ENCODE results near the gene KRT40. TPM values are rescaled to one million over a fixed set of nuclear protein-coding genes. Genes with fewer than 3 reads are reported as not detected.

Gene KRT40
- total and polyA plus RNA-seq, 2 donors (not counting 1 experiment from before 2014, with no cell fraction given), result not detected

DNA sequence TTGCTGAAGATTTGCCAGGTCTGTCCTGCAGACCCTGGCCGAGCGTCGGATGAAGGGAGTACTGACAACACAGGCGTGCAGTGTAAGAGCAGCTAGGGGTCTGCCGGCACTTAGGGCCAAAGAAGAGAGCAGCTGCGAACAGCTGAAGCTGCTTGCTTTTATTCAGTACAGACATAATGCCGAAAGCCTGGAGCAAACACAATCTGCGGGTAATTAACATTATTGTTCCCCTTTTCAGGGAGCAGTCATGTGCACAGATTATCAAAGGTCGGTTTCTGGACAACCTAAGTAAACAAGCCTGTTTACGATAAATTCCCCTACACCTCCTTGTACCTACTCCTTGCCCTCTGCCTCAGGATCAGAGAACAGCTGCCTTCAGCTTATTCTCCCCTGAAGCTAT lies 34.7 kb downstream of the KRT40 start:
- Histone ChIP-seq H3K9ac (ENCODE audit: low read length) (no peak overlapping the region), H3K36me3 (replicated peaks in 1 of 2; ENCODE audit: control extremely low read depth in 1 of 2, control insufficient read depth in 1 of 2, extremely low read depth in 1 of 2, insufficient read depth in 2 of 2, low read length in 1 of 2) (no peaks in the 10 kb centered on the region), H3K27ac (ENCODE audit: low read length in 2 of 2) (no peak overlapping the region), H3K27me3 (replicated peaks in 1 of 4; ENCODE audit: control extremely low read depth in 1 of 4, control insufficient read depth in 3 of 4, insufficient read depth in 4 of 4, low read length in 3 of 4) (peaks cover 0 to 28% (median 17%) of the 10 kb centered on the region in 4 experiments), H3K4me1 (ENCODE audit: control insufficient read depth in 2 of 2, insufficient read depth in 2 of 2, low read length in 2 of 2) (no peaks in the 10 kb centered on the region), H3K9me3 (ENCODE audit: control extremely low read depth in 1 of 3, control insufficient read depth in 2 of 3, insufficient read depth in 1 of 3, low read length in 2 of 3) (no peaks in the 10 kb centered on the region), H4K20me1 (ENCODE audit: control insufficient read depth, insufficient read depth, low read length, poor library complexity, severe bottlenecking) (no peaks in the 10 kb centered on the region), H2AFZ (ENCODE audit: insufficient read depth, low read depth, low read length, poor library complexity, severe bottlenecking) (no peak overlapping the region), H3K79me2 (ENCODE audit: control insufficient read depth, insufficient read depth, low read length) (no peaks in the 10 kb centered on the region), H3K4me3 (ENCODE audit: control extremely low read depth in 1 of 5, extremely low read depth in 1 of 5, insufficient read depth in 1 of 5, low read depth in 2 of 5, low read length in 4 of 5) (no peak overlapping the region), H3K4me2 (replicated peaks; ENCODE audit: low read depth, low read length, poor library complexity, severe bottlenecking) (no peak overlapping the region)
- ATAC-seq (ENCODE audit: low read depth) (no peak), DNase-seq (no peak)
- no peaks in the 10 kb centered on the region for H3K9me3 Mint-ChIP-seq (ENCODE audit: insufficient read depth)
- no peaks in the 10 kb centered on the region for H3K4me1 Mint-ChIP-seq
- no peak for TF ChIP-seq EZH2 (IDR thresholded peaks at IDR 0.05; ENCODE audit: borderline replicate concordance, insufficient read depth, low read depth, low read length, poor library complexity, severe bottlenecking)
- TF ChIP-seq, protein P1, sequence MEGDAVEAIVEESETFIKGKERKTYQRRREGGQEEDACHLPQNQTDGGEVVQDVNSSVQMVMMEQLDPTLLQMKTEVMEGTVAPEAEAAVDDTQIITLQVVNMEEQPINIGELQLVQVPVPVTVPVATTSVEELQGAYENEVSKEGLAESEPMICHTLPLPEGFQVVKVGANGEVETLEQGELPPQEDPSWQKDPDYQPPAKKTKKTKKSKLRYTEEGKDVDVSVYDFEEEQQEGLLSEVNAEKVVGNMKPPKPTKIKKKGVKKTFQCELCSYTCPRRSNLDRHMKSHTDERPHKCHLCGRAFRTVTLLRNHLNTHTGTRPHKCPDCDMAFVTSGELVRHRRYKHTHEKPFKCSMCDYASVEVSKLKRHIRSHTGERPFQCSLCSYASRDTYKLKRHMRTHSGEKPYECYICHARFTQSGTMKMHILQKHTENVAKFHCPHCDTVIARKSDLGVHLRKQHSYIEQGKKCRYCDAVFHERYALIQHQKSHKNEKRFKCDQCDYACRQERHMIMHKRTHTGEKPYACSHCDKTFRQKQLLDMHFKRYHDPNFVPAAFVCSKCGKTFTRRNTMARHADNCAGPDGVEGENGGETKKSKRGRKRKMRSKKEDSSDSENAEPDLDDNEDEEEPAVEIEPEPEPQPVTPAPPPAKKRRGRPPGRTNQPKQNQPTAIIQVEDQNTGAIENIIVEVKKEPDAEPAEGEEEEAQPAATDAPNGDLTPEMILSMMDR (IDR thresholded peaks at IDR 0.05), result no peak
- H3K27ac Mint-ChIP-seq, result no peak overlapping the region
- 66% methylated on average over 10 of the region's 10 CpGs for WGBS (ENCODE audit: insufficient coverage)
- H3K27me3 Mint-ChIP-seq, result peaks cover 64% of the 10 kb centered on the region
- H3K4me3 Mint-ChIP-seq, result no peak overlapping the region
- ChIA-PET CTCF (no interaction called here), POLR2A (no interaction called here)
- intact Hi-C loops (cut with micrococcal nuclease), result no loop called here

DNA sequence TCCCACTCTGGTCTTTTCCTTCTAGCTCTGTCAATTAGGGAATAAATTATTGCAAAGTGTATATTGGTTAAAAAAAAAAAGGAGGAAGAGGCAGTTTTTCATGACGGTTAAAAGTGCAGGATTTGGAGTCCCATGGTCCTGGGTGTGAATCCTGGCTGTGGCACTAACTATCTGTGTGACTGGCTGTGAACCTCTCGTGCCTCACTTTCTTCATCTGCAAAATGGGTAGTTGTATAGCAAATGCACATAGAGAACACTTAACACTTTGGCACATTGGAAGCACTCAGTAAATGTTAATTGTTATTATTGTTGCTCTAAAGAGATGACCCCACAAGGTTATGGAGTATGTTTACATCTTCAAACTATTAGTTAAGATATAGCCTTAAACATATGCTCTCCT lies 36.2 kb downstream of the KRT40 start:
- ChIA-PET CTCF (interaction anchor here (1.2 kb wide), 1 partner anchor 374 kb away, joined by 3 read pairs; no protein-coding TSS in a partner anchor), POLR2A (no interaction called here)
- Mint-ChIP-seq H3K27me3 (peaks cover 63% of the 10 kb centered on the region), H3K4me3 (no peak overlapping the region), H3K9me3 (ENCODE audit: insufficient read depth) (peaks cover 4% of the 10 kb centered on the region), H3K4me1 (no peaks in the 10 kb centered on the region), H3K27ac (no peak overlapping the region)
- no peaks in the 10 kb centered on the region for H3K4me1 ChIP-seq (ENCODE audit: control insufficient read depth in 2 of 2, insufficient read depth in 2 of 2, low read length in 2 of 2)
- no peaks in the 10 kb centered on the region for H3K79me2 ChIP-seq (ENCODE audit: control insufficient read depth, insufficient read depth, low read length)
- intact Hi-C loops (cut with micrococcal nuclease), result no loop called here
- no peak overlapping the region for H3K9ac ChIP-seq (ENCODE audit: low read length)
- H3K4me2 ChIP-seq (replicated peaks; ENCODE audit: low read depth, low read length, poor library complexity, severe bottlenecking), result no peak overlapping the region
- H3K36me3 ChIP-seq (replicated peaks in 1 of 2; ENCODE audit: control extremely low read depth in 1 of 2, control insufficient read depth in 1 of 2, extremely low read depth in 1 of 2, insufficient read depth in 2 of 2, low read length in 1 of 2), result no peaks in the 10 kb centered on the region
- no peak overlapping the region for H2AFZ ChIP-seq (ENCODE audit: insufficient read depth, low read depth, low read length, poor library complexity, severe bottlenecking)
- no peak overlapping the region for H3K27ac ChIP-seq (ENCODE audit: low read length in 2 of 2)
- no peak overlapping the region for H3K4me3 ChIP-seq (ENCODE audit: control extremely low read depth in 1 of 5, extremely low read depth in 1 of 5, insufficient read depth in 1 of 5, low read depth in 2 of 5, low read length in 4 of 5)
- no peak for DNase-seq
- no peak for ATAC-seq (ENCODE audit: low read depth)
- peaks cover 0 to 28% (median 15%) of the 10 kb centered on the region in 4 experiments for H3K27me3 ChIP-seq (replicated peaks in 1 of 4; ENCODE audit: control extremely low read depth in 1 of 4, control insufficient read depth in 3 of 4, insufficient read depth in 4 of 4, low read length in 3 of 4)
- TF ChIP-seq EZH2 (IDR thresholded peaks at IDR 0.05; ENCODE audit: borderline replicate concordance, insufficient read depth, low read depth, low read length, poor library complexity, severe bottlenecking), result no peak
- TF ChIP-seq, protein P1 (IDR thresholded peaks at IDR 0.05), result no peak
- no peaks in the 10 kb centered on the region for H3K9me3 ChIP-seq (ENCODE audit: control extremely low read depth in 1 of 3, control insufficient read depth in 2 of 3, insufficient read depth in 1 of 3, low read length in 2 of 3)
- no peaks in the 10 kb centered on the region for H4K20me1 ChIP-seq (ENCODE audit: control insufficient read depth, insufficient read depth, low read length, poor library complexity, severe bottlenecking)
- WGBS (ENCODE audit: insufficient coverage), result 50% methylated on average over 1 of the region's 2 CpGs
